ENCODE results near the gene METAP1. TPM values are rescaled to one million over a fixed set of nuclear protein-coding genes. Genes with fewer than 3 reads are reported as not detected.
A peak's percentile ranks its signal among the peaks of the same experiment; 100 is the strongest.

The METAP1 gene
- polyA plus RNA-seq, 3 donors: 15.9 to 21.7 (median 20.6) TPM

DNA sequence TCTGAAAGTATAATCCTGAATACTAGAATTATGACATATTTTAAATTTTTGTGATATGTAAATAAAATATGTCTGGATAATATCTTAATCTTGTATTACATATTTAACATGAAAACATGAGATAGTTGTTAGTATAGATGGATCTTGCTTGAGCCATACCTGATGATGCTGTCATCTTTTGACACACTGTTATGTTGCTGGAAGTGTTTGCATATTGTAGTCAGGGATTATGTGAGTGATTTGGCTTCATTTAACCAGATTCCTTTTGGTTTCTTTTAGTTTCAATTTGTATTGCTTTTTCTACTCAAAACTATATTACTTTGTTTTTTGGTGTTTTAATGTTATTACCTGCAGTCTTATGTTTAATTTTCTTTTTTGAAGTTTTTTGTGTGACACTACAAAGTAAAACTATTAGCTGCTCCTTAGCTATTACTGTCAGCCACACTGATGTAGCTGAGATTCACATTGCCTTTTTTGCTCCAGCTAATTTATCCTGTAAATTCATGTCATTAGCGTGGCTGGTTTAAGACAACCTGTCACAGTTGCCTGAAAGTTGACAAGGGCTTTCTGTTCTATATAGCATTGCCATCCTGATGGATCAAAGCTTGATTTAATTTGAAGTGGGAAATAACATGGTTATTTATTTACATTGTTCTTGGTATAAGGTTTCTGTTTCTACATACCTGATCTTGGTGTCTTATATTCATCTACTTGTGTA, 33.7 kb downstream of the METAP1 start:
- Histone ChIP-seq H3K27ac (ENCODE audit: low read depth in 1 of 2, low read length in 2 of 2) (no peak overlapping the region), H3K4me1 (ENCODE audit: control insufficient read depth in 1 of 2, insufficient read depth in 2 of 2, low read length in 2 of 2) (no peaks in the 10 kb centered on the region), H3K79me2 (ENCODE audit: insufficient read depth, low read length) (peaks cover 36% of the 10 kb centered on the region), H3K9me3 (replicated peaks in 1 of 2; ENCODE audit: control insufficient read depth in 1 of 2, insufficient read depth in 1 of 2, low read length in 2 of 2) (no peaks in the 10 kb centered on the region), H3K4me2 (replicated peaks; ENCODE audit: extremely low read depth, low read length, poor library complexity, severe bottlenecking) (no peak overlapping the region), H4K20me1 (ENCODE audit: insufficient read depth, low read length) (peaks cover 31% of the 10 kb centered on the region), H3K9ac (ENCODE audit: insufficient read depth, low read length, poor library complexity, severe bottlenecking) (no peak overlapping the region), H3K27me3 (ENCODE audit: control insufficient read depth in 2 of 2, insufficient read depth in 2 of 2, low read length in 2 of 2) (no peaks in the 10 kb centered on the region), H2AFZ (ENCODE audit: insufficient read depth, low read depth, low read length, poor library complexity, severe bottlenecking) (no peak overlapping the region), H3K4me3 (replicated peaks in 1 of 3; ENCODE audit: low read depth in 2 of 3, low read length in 3 of 3) (no peak overlapping the region), H3K36me3 (replicated peaks in 1 of 2; ENCODE audit: control insufficient read depth in 1 of 2, insufficient read depth in 2 of 2, low read length in 2 of 2) (peaks cover 6 to 34% of the 10 kb centered on the region in 2 donors)
- Mint-ChIP-seq H3K9me3 (peaks cover 0 to 2% (median 0%) of the 10 kb centered on the region in 7 donors), H3K27me3 (ENCODE audit: low read depth in 3 of 3) (peaks cover 0 to 2% (median 0%) of the 10 kb centered on the region in 3 donors), H3K27ac (peak overlapping the region in 2 of 7 donors; percentile 17 to 33), H3K36me3 (peaks cover 22 to 26% of the 10 kb centered on the region in 2 donors), H3K4me1 (peaks cover 19% of the 10 kb centered on the region), H3K4me3 (no peak overlapping the region)
- DNase-seq: no peak
- intact Hi-C loops (cut with micrococcal nuclease): no loop called here
- TF ChIP-seq, protein P1, sequence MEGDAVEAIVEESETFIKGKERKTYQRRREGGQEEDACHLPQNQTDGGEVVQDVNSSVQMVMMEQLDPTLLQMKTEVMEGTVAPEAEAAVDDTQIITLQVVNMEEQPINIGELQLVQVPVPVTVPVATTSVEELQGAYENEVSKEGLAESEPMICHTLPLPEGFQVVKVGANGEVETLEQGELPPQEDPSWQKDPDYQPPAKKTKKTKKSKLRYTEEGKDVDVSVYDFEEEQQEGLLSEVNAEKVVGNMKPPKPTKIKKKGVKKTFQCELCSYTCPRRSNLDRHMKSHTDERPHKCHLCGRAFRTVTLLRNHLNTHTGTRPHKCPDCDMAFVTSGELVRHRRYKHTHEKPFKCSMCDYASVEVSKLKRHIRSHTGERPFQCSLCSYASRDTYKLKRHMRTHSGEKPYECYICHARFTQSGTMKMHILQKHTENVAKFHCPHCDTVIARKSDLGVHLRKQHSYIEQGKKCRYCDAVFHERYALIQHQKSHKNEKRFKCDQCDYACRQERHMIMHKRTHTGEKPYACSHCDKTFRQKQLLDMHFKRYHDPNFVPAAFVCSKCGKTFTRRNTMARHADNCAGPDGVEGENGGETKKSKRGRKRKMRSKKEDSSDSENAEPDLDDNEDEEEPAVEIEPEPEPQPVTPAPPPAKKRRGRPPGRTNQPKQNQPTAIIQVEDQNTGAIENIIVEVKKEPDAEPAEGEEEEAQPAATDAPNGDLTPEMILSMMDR (IDR thresholded peaks at IDR 0.05): no peak
- WGBS (ENCODE audit: insufficient coverage): 40% methylated on average over 1 of the region's 1 CpG

DNA sequence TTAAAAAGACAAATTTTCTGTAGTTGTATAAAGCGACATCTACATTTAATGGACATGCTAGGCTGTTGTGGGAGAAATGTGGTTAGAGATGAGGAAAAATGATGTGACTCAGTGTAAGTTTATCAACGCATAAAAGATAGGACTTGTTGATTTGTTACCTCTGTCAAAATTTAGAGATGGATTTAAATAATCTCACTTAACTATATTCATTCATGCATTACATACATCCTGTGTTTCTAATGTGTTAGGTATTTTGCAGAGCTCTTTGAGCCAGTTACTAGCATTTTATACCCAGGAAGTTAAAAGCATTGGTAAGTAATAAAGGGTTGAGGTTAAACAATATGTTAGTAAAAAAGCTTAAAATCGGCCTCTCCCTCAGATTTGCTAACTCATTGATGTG, 34.3 kb downstream of the METAP1 start:
- H3K36me3 ChIP-seq (replicated peaks in 1 of 2; ENCODE audit: control insufficient read depth in 1 of 2, insufficient read depth in 2 of 2, low read length in 2 of 2): peaks cover 6 to 39% of the 10 kb centered on the region in 2 donors
- peaks cover 24% of the 10 kb centered on the region for H4K20me1 ChIP-seq (ENCODE audit: insufficient read depth, low read length)
- Mint-ChIP-seq H3K36me3 (peaks cover 26 to 29% of the 10 kb centered on the region in 2 donors), H3K27ac (no peak overlapping the region), H3K4me1 (peaks cover 14% of the 10 kb centered on the region), H3K4me3 (no peak overlapping the region), H3K27me3 (ENCODE audit: low read depth in 3 of 3) (no peaks in the 10 kb centered on the region), H3K9me3 (peaks cover 0 to 5% (median 0%) of the 10 kb centered on the region in 7 donors)
- H3K9ac ChIP-seq (ENCODE audit: insufficient read depth, low read length, poor library complexity, severe bottlenecking): no peak overlapping the region
- no peak for DNase-seq
- no peak overlapping the region for H3K27ac ChIP-seq (ENCODE audit: low read depth in 1 of 2, low read length in 2 of 2)
- TF ChIP-seq, protein P1 (IDR thresholded peaks at IDR 0.05): no peak
- no peak overlapping the region for H2AFZ ChIP-seq (ENCODE audit: insufficient read depth, low read depth, low read length, poor library complexity, severe bottlenecking)
- H3K4me3 ChIP-seq (replicated peaks in 1 of 3; ENCODE audit: low read depth in 2 of 3, low read length in 3 of 3): no peak overlapping the region
- WGBS (ENCODE audit: insufficient coverage): 80% methylated on average over 1 of the region's 3 CpGs
- H3K9me3 ChIP-seq (replicated peaks in 1 of 2; ENCODE audit: control insufficient read depth in 1 of 2, insufficient read depth in 1 of 2, low read length in 2 of 2): no peaks in the 10 kb centered on the region
- intact Hi-C loops (cut with micrococcal nuclease): no loop called here
- H3K27me3 ChIP-seq (ENCODE audit: control insufficient read depth in 2 of 2, insufficient read depth in 2 of 2, low read length in 2 of 2): no peaks in the 10 kb centered on the region
- H3K79me2 ChIP-seq (ENCODE audit: insufficient read depth, low read length): peaks cover 29% of the 10 kb centered on the region
- H3K4me2 ChIP-seq (replicated peaks; ENCODE audit: extremely low read depth, low read length, poor library complexity, severe bottlenecking): no peak overlapping the region
- H3K4me1 ChIP-seq (ENCODE audit: control insufficient read depth in 1 of 2, insufficient read depth in 2 of 2, low read length in 2 of 2): no peaks in the 10 kb centered on the region

All from CD14-positive monocyte (primary cell).